ENCODE data around the gene GRAMD2A. TPM values are rescaled to one million over a fixed set of nuclear protein-coding genes. Genes with fewer than 3 reads are reported as not detected.

The GRAMD2A gene
- total RNA-seq, 2 donors from 2014 or later: 2.0 TPM

GRCh38 chr15:72178976-72179585 is 18.5 kb downstream of the GRAMD2A start:
- H3K4me3 ChIP-seq (ENCODE audit: low read length): no peak overlapping the region
- H3K4me1 Mint-ChIP-seq: peaks cover 4% of the 10 kb centered on the region
- H3K9me3 ChIP-seq (ENCODE audit: control insufficient read depth, low read length): no peaks in the 10 kb centered on the region
- H3K4me1 ChIP-seq (ENCODE audit: control insufficient read depth, insufficient read depth, low read length): peaks cover 5% of the 10 kb centered on the region
- 88 to 97% methylated on average over 6 to 11 of the region's 13 CpGs for WGBS, 2 experiments (ENCODE audit: insufficient coverage in 1 of 2, insufficient read length in 1 of 2)
- peaks cover 14% of the 10 kb centered on the region for H3K27me3 ChIP-seq (ENCODE audit: control insufficient read depth, insufficient read depth, low read length, poor library complexity, severe bottlenecking)
- H3K4me3 Mint-ChIP-seq: no peak overlapping the region
- no peak overlapping the region for H3K27ac ChIP-seq (ENCODE audit: low read depth, low read length)
- peaks cover 20% of the 10 kb centered on the region for H3K27me3 Mint-ChIP-seq (ENCODE audit: insufficient read depth)
- H3K36me3 ChIP-seq (ENCODE audit: control insufficient read depth, insufficient read depth, low read length): no peaks in the 10 kb centered on the region
- H3K27ac Mint-ChIP-seq: no peak overlapping the region
- no peaks in the 10 kb centered on the region for H3K9me3 Mint-ChIP-seq
- no peak for TF ChIP-seq CTCF (conservative IDR thresholded peaks at IDR 0.05)
- no peak overlapping the region for H3K9ac ChIP-seq (ENCODE audit: extremely low read depth, low read length, poor library complexity, severe bottlenecking)
- peak; percentile 46 for DNase-seq
- H3K36me3 Mint-ChIP-seq (ENCODE audit: low read depth): no peaks in the 10 kb centered on the region

GRCh38 chr15:72176743-72177142 is 20.8 kb downstream of the GRAMD2A start:
- no peaks in the 10 kb centered on the region for H3K9me3 ChIP-seq (ENCODE audit: control insufficient read depth, low read length)
- 91% methylated on average over 3 of the region's 3 CpGs; no CpG with 5 or more reads in 1 of the 2 experiments for WGBS, 2 experiments (ENCODE audit: insufficient coverage in 1 of 2, insufficient read length in 1 of 2)

GRCh38 chr15:72176159-72176558 is 21.4 kb downstream of the GRAMD2A start:
- no peak overlapping the region for H3K27ac ChIP-seq (ENCODE audit: low read depth, low read length)
- Mint-ChIP-seq H3K27me3 (ENCODE audit: insufficient read depth) (peaks cover 1% of the 10 kb centered on the region), H3K36me3 (ENCODE audit: low read depth) (no peaks in the 10 kb centered on the region), H3K4me3 (no peak overlapping the region), H3K9me3 (no peaks in the 10 kb centered on the region), H3K4me1 (peaks cover 2% of the 10 kb centered on the region), H3K27ac (no peak overlapping the region)
- H3K4me3 ChIP-seq (ENCODE audit: low read length): no peak overlapping the region
- H3K4me1 ChIP-seq (ENCODE audit: control insufficient read depth, insufficient read depth, low read length): peaks cover 5% of the 10 kb centered on the region
- TF ChIP-seq CTCF (conservative IDR thresholded peaks at IDR 0.05): no peak
- WGBS, 2 experiments (ENCODE audit: insufficient coverage in 1 of 2, insufficient read length in 1 of 2): 87 to 92% methylated on average over 3 to 6 of the region's 6 CpGs
- no peak overlapping the region for H3K9ac ChIP-seq (ENCODE audit: extremely low read depth, low read length, poor library complexity, severe bottlenecking)
- H3K27me3 ChIP-seq (ENCODE audit: control insufficient read depth, insufficient read depth, low read length, poor library complexity, severe bottlenecking): no peaks in the 10 kb centered on the region
- no peaks in the 10 kb centered on the region for H3K9me3 ChIP-seq (ENCODE audit: control insufficient read depth, low read length)
- DNase-seq: peak; percentile 35
- no peaks in the 10 kb centered on the region for H3K36me3 ChIP-seq (ENCODE audit: control insufficient read depth, insufficient read depth, low read length)

More at GRCh38 chr15:72176743-72177142, 20.8 kb downstream of the GRAMD2A start:
- peak; percentile 17 for DNase-seq
- Histone ChIP-seq H3K4me3 (ENCODE audit: low read length) (no peak overlapping the region), H3K27me3 (ENCODE audit: control insufficient read depth, insufficient read depth, low read length, poor library complexity, severe bottlenecking) (no peaks in the 10 kb centered on the region), H3K27ac (ENCODE audit: low read depth, low read length) (no peak overlapping the region), H3K4me1 (ENCODE audit: control insufficient read depth, insufficient read depth, low read length) (peaks cover 5% of the 10 kb centered on the region), H3K36me3 (ENCODE audit: control insufficient read depth, insufficient read depth, low read length) (no peaks in the 10 kb centered on the region), H3K9ac (ENCODE audit: extremely low read depth, low read length, poor library complexity, severe bottlenecking) (no peak overlapping the region)
- Mint-ChIP-seq H3K36me3 (ENCODE audit: low read depth) (no peaks in the 10 kb centered on the region), H3K9me3 (no peaks in the 10 kb centered on the region), H3K4me3 (no peak overlapping the region), H3K27me3 (ENCODE audit: insufficient read depth) (peaks cover 4% of the 10 kb centered on the region), H3K4me1 (peaks cover 2% of the 10 kb centered on the region), H3K27ac (no peak overlapping the region)
- no peak for TF ChIP-seq CTCF (conservative IDR thresholded peaks at IDR 0.05)
